ENCODE data around the gene MAPT. TPM values are rescaled to one million over a fixed set of nuclear protein-coding genes. Genes with fewer than 3 reads are reported as not detected.

MAPT gene
- total and polyA plus RNA-seq, 3 donors from 2014 or later: 5.0 to 100 (median 6.1) TPM

DNA sequence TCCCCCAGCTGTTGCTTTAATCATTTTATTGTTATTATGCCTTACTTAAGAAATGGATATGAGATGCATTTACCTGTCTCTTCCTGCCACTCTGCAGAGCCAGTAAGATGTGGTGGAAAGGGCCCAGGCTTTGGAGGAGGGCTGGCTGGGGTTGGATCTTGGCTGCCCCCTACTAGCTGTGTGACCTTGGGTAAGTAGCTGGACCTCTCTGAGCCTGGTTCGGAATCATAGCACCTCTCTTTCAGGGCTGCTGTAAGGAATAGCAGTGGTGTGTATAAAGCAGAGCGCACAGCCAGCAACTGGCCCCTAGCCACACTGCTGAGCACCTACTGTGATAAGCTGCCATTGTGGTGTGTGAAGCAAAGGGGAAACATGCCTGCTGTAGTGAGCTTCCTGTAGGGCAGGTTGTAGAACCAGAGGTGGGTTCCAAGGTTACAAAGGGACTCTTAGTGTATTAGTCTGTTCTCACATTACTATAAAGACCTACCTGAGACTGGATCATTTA is 23.9 kb downstream of the MAPT start:
- no peaks in the 10 kb centered on the region for H3K9me3 ChIP-seq
- intact Hi-C loops (cut with DNase I; ENCODE audit: low total_unique reads): no loop called here
- 90 to 100% methylated on average over 2 of the region's 2 CpGs for WGBS, 2 donors

DNA sequence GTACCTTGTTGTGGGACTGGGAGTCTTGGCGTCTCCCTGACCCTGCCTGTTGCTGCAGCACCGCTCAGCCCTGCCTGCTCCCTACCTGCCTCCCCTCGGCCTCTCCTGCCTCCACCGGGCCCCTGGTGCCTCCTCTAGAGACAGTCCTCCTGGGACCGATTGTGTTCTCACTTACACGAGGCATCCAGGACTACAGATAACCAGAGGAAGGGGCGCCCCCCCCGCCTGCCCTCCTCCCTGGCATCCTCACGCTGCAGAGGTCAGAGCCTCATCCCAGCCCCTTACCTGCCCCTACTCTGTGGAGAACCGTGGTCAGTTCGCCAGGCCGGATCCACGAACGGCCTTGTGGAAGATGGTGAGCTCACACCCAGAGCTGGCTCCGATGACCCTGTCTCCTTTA is 24.8 kb downstream of the MAPT start:
- TF ChIP-seq, protein P1, sequence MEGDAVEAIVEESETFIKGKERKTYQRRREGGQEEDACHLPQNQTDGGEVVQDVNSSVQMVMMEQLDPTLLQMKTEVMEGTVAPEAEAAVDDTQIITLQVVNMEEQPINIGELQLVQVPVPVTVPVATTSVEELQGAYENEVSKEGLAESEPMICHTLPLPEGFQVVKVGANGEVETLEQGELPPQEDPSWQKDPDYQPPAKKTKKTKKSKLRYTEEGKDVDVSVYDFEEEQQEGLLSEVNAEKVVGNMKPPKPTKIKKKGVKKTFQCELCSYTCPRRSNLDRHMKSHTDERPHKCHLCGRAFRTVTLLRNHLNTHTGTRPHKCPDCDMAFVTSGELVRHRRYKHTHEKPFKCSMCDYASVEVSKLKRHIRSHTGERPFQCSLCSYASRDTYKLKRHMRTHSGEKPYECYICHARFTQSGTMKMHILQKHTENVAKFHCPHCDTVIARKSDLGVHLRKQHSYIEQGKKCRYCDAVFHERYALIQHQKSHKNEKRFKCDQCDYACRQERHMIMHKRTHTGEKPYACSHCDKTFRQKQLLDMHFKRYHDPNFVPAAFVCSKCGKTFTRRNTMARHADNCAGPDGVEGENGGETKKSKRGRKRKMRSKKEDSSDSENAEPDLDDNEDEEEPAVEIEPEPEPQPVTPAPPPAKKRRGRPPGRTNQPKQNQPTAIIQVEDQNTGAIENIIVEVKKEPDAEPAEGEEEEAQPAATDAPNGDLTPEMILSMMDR (IDR thresholded peaks at IDR 0.05): no peak
- no peak for TF ChIP-seq POLR2A (IDR thresholded peaks at IDR 0.05)
- H3K27me3 ChIP-seq: no peaks in the 10 kb centered on the region
- H3K36me3 ChIP-seq (ENCODE audit: low read depth, missing control alignments): no peaks in the 10 kb centered on the region
- intact Hi-C loops (cut with DNase I; ENCODE audit: low total_unique reads): no loop called here
- H3K4me1 ChIP-seq: no peaks in the 10 kb centered on the region
- H3K4me3 ChIP-seq: no peak overlapping the region
- WGBS, 2 donors: 76 to 81% methylated on average over 15 of the region's 15 CpGs
- H3K9me3 ChIP-seq: no peaks in the 10 kb centered on the region
- no peak overlapping the region for H3K27ac ChIP-seq
- DNase-seq: no peak

More for the DNA sequence above, 23.9 kb downstream of the MAPT start:
- no peaks in the 10 kb centered on the region for H3K27me3 ChIP-seq
- H3K36me3 ChIP-seq (ENCODE audit: low read depth, missing control alignments): no peaks in the 10 kb centered on the region
- H3K27ac ChIP-seq: no peak overlapping the region
- no peak for DNase-seq
- H3K4me3 ChIP-seq: no peak overlapping the region
- TF ChIP-seq, protein P1 (IDR thresholded peaks at IDR 0.05): no peak
- H3K4me1 ChIP-seq: no peaks in the 10 kb centered on the region

DNA sequence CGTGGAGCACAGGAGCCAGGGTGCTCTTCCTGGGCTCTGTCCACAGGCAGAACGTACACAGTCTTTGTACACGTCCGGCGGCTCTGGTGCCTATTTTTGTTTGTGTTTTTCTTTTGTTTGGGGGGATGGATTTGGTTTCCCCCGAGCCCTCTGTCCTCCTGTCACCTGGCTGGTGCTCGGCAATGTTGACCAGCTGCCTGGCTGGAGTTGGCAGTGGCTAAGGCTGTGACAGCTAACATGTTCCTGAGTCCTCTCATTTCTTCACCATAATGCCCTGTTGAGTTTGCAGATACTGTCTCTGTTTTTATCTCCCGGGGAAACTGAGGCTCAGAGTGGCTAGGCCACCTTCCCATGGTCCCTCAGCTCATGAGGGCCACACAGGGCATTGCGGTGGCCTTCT is 25.7 kb downstream of the MAPT start:
- TF ChIP-seq, protein P1 (IDR thresholded peaks at IDR 0.05): no peak
- TF ChIP-seq POLR2A (IDR thresholded peaks at IDR 0.05): no peak
- intact Hi-C loops (cut with DNase I; ENCODE audit: low total_unique reads): no loop called here
- H3K4me1 ChIP-seq: no peaks in the 10 kb centered on the region
- H3K4me3 ChIP-seq: no peak overlapping the region
- no peaks in the 10 kb centered on the region for H3K9me3 ChIP-seq
- DNase-seq: no peak
- no peaks in the 10 kb centered on the region for H3K36me3 ChIP-seq (ENCODE audit: low read depth, missing control alignments)
- H3K27me3 ChIP-seq: no peaks in the 10 kb centered on the region
- WGBS, 2 donors: 90 to 92% methylated on average over 9 of the region's 9 CpGs
- no peak overlapping the region for H3K27ac ChIP-seq

DNA sequence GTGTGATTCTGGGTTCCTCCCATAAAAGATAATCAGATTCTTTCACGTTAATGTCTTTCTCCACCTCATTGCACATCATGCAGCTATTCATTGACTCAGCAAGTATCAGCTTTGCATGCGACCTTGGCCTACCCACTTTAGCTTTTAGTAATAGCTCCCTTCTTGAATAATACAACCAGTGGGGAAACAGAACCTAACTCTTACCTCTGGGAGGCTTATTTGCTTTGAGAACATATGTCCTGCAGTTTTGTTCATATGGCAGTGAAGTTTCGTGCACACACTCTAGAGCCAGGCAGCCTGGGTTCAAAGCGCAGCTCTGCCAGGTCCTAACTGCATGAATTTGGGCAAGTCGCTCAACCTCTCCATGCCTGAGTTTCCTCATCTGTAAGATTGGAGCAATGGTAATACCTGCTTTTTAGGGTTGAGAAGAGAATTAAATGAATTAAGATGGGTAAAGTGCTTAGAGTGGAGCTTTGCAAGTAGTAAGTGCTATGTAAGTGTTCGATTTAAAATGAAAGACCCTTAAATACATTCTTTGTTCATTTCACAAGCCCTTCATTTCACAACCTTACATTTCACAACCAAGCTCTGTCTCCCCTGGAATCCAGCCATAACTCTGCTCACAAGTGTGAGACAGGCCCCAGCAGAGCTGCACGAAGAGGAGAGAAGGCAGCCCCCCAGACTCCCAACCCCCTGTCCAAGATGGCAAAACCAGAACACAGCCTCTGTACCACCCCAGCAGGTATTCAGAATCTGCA is 29.3 kb downstream of the MAPT start:
- Histone ChIP-seq H3K36me3 (ENCODE audit: low read depth, missing control alignments) (no peaks in the 10 kb centered on the region), H3K27me3 (no peaks in the 10 kb centered on the region), H3K4me1 (no peaks in the 10 kb centered on the region), H3K27ac (no peak overlapping the region), H3K4me3 (no peak overlapping the region), H3K9me3 (no peaks in the 10 kb centered on the region)
- TF ChIP-seq, protein P1 (IDR thresholded peaks at IDR 0.05): no peak
- DNase-seq: no peak
- 79 to 90% methylated on average over 7 of the region's 7 CpGs for WGBS, 2 donors
- intact Hi-C loops (cut with DNase I; ENCODE audit: low total_unique reads): no loop called here

DNA sequence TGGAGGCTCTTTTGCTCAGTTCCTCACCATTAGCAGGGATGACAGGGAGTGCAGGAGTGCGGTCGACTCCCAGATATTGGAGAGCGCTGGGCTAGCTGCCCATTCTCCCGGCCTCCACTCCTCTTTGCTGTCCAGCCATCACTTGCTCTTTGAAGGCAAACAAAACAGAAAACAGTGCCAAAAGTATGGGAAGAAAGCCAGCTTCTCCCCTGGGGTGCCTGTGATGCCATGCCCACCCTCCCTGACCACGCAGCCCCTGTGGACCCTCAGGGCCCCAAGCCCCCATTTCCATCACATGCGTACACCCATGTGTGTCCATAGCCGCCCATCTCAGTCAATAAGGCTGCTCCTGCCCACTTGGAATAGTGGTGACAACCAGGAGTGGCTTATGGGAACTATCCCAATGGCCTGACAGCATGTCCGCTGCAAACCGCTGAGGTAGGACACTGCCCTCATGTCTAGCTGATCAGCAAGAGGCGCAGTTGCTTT is 30.0 kb downstream of the MAPT start:
- 78 to 90% methylated on average over 8 to 10 of the region's 10 CpGs for WGBS, 2 donors
- intact Hi-C loops (cut with DNase I; ENCODE audit: low total_unique reads): no loop called here
- TF ChIP-seq POLR2A (IDR thresholded peaks at IDR 0.05): no peak
- TF ChIP-seq, protein P1 (IDR thresholded peaks at IDR 0.05): no peak

More for the DNA sequence above, 30.0 kb downstream of the MAPT start:
- Histone ChIP-seq H3K4me3 (no peak overlapping the region), H3K27ac (no peak overlapping the region), H3K9me3 (no peaks in the 10 kb centered on the region), H3K36me3 (ENCODE audit: low read depth, missing control alignments) (no peaks in the 10 kb centered on the region), H3K27me3 (no peaks in the 10 kb centered on the region), H3K4me1 (no peaks in the 10 kb centered on the region)
- DNase-seq: no peak

Data from testis (tissue), 3 donors.